ENCODE data around the gene OR13C9. TPM values are rescaled to one million over a fixed set of nuclear protein-coding genes. Genes with fewer than 3 reads are reported as not detected.

OR13C9 gene
- total RNA-seq (2022; extraction: Qiagen RNA extraction; ENCODE audit: low read depth) = not detected in 5 replicates

GRCh38 chr9:104618104-104618503, at the start of gene OR13C9:
Gene OR13C9, minus strand, starts transcription at chr9:104618204. Its CDS starts 0 bp downstream, at chr9:104618204.

GRCh38 chr9:104605527-104605926, 12.5 kb downstream of the OR13C9 start, which contains the start of gene OR13C2:
Gene OR13C2, minus strand, starts transcription at chr9:104605627. Its CDS starts 0 bp downstream, at chr9:104605627.

GRCh38 chr9:104599313-104599712, 18.7 kb downstream of the OR13C9 start, which contains the start of gene OR13C5:
Gene OR13C5, minus strand, starts transcription at chr9:104599413. Its CDS starts 0 bp downstream, at chr9:104599413.

GRCh38 chr9:104568868-104569267, 49.1 kb downstream of the OR13C9 start, which contains the start of gene OR13C8:
Gene OR13C8, plus strand, starts transcription at chr9:104569168. Its CDS starts 0 bp downstream, at chr9:104569168.

Other genes with a start within 250 kb of the OR13C9 start
- not detected in 5 replicates for gene OR13F1, start 113.9 kb downstream of the OR13C9 start, total RNA-seq (2022; extraction: Qiagen RNA extraction; ENCODE audit: low read depth)
- gene OR13C4, start 91.0 kb downstream of the OR13C9 start, total RNA-seq (2022; extraction: Qiagen RNA extraction; ENCODE audit: low read depth) = not detected in 5 replicates
- gene OR13C3, start 81.3 kb downstream of the OR13C9 start, total RNA-seq (2022; extraction: Qiagen RNA extraction; ENCODE audit: low read depth) = not detected in 5 replicates
- gene OR13C8, start 49.0 kb downstream of the OR13C9 start, total RNA-seq (2022; extraction: Qiagen RNA extraction; ENCODE audit: low read depth) = not detected in 5 replicates
- not detected in 5 replicates for gene OR13C5, start 18.8 kb downstream of the OR13C9 start, total RNA-seq (2022; extraction: Qiagen RNA extraction; ENCODE audit: low read depth)
- gene OR13C2, start 12.6 kb downstream of the OR13C9 start, total RNA-seq (2022; extraction: Qiagen RNA extraction; ENCODE audit: low read depth) = not detected in 5 replicates
- not detected in 5 replicates for gene OR13D1, start 76.3 kb upstream of the OR13C9 start, total RNA-seq (2022; extraction: Qiagen RNA extraction; ENCODE audit: low read depth)
- gene NIPSNAP3A, start 129.5 kb upstream of the OR13C9 start, total RNA-seq (2022; extraction: Qiagen RNA extraction; ENCODE audit: low read depth) = 6.5 to 15.4 TPM (median 13.4 TPM) in 5 replicates
- gene NIPSNAP3B, start 145.9 kb upstream of the OR13C9 start, total RNA-seq (2022; extraction: Qiagen RNA extraction; ENCODE audit: low read depth) = 0.24 to 0.74 TPM (median 0.73 TPM) in 5 replicates

Measured in A549 treated with RU486 at 1 μM for 4 hours (cell line).